Measurements from ENCODE around the gene UQCC3.
"Not testable (repeated sequence)": the region's sequence is repeated elsewhere in the genome, so short reads cannot be mapped to it uniquely, and the experiment has no call there.

The UQCC3 gene

GRCh38 chr11:62665599-62666258 lies 5.7 kb upstream of the UQCC3 start:
- DNase-seq = peak in 1 of 2 donors; percentile 49

- no peak for DNase-seq
Observed at GRCh38 chr11:62666259-62666926, 5.1 kb upstream of the UQCC3 start.

GRCh38 chr11:62667460-62667859 lies 4.0 kb upstream of the UQCC3 start:
- DNase-seq = no peak

GRCh38 chr11:62669420-62670161 lies 1.9 kb upstream of the UQCC3 start:
- DNase-seq = no peak

- DNase-seq = peak in 1 of 2 donors; percentile 30
Observed at GRCh38 chr11:62671236-62671607, 251 bp upstream of the UQCC3 start.

- no peak for DNase-seq
Observed at GRCh38 chr11:62673196-62673525, 1.7 kb downstream of the UQCC3 start.

- DNase-seq = not testable (repeated sequence)
Observed at GRCh38 chr11:62675415-62675814, 3.9 kb downstream of the UQCC3 start.

- no peak for DNase-seq
Observed at GRCh38 chr11:62676698-62677097, 5.2 kb downstream of the UQCC3 start.

GRCh38 chr11:62677156-62677555 lies 5.7 kb downstream of the UQCC3 start:
- DNase-seq = no peak

GRCh38 chr11:62677714-62678113 lies 6.2 kb downstream of the UQCC3 start:
- no peak for DNase-seq

- no peak for DNase-seq
Observed at GRCh38 chr11:62678433-62678769, 6.9 kb downstream of the UQCC3 start.

GRCh38 chr11:62678770-62679696 lies 7.6 kb downstream of the UQCC3 start, which contains the start of gene UBXN1:
Gene UBXN1 (minus strand): TSS chr11:62679073. CDS start chr11:62678923, 150 bp downstream.
- peak; percentile 74 to 85 for DNase-seq

GRCh38 chr11:62680825-62681240 lies 9.4 kb downstream of the UQCC3 start:
- peak in 1 of 2 donors; percentile 21 for DNase-seq

GRCh38 chr11:62682518-62682917 lies 11.0 kb downstream of the UQCC3 start:
- DNase-seq = no peak

GRCh38 chr11:62687508-62688396 lies 16.3 kb downstream of the UQCC3 start:
- no peak for DNase-seq

- no peak for DNase-seq
Observed at GRCh38 chr11:62688491-62688890, 17.0 kb downstream of the UQCC3 start.

GRCh38 chr11:62689421-62690183 lies 18.1 kb downstream of the UQCC3 start, which contains the start of gene LRRN4CL:
Gene LRRN4CL (minus strand): TSS chr11:62689530. CDS start chr11:62688508, 1,022 bp downstream.
- DNase-seq = peak in 1 of 2 donors; percentile 46

GRCh38 chr11:62693624-62694023 lies 22.2 kb downstream of the UQCC3 start:
- DNase-seq = not testable (repeated sequence)

- DNase-seq = peak; percentile 41 to 71
Observed at GRCh38 chr11:62694455-62695167, 23.1 kb downstream of the UQCC3 start.

GRCh38 chr11:62702246-62702645 lies 30.8 kb downstream of the UQCC3 start:
- DNase-seq = no peak
